ENCODE data around the gene KIAA0586. TPM values are rescaled to one million over a fixed set of nuclear protein-coding genes. Genes with fewer than 3 reads are reported as not detected.

The KIAA0586 gene
- total and polyA plus RNA-seq, 10 of the 15 experiments (the other 5 are each of a cell fraction or from before 2014, with no cell fraction given) = 7.1 to 27.6 (median 19.1) TPM

DNA sequence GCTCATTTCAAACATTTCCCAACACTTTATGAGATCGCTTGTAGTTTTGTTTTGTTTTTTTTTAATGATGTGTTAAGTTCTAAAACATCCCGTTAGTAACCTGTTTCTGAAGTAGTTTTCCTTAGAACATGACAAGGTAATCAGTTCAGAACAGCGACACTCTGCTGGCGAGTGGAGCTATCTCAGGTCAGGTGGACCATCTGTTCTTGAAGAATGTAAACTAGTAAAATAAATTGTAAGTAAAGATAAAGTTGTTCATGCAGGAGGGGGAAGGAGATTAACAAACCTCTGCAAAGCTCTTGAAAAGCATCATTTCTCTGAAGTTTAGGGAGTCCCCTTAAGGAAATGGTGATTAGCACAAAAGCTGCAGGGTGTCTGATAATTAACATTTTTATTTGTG is 138.3 kb downstream of the KIAA0586 start:
- ATAC-seq = no peak
- in situ Hi-C loops (cut with MboI) (no loop called here), intact Hi-C loops (cut with micrococcal nuclease; ENCODE audit: unreplicated experiment) (no loop called here)
- Histone ChIP-seq H3K27ac (ENCODE audit: control insufficient read depth, insufficient read depth) (no peak overlapping the region), H3K4me1 (ENCODE audit: control insufficient read depth, insufficient read depth, low read length) (no peaks in the 10 kb centered on the region), H3K36me3 (ENCODE audit: control insufficient read depth in 2 of 2, insufficient read depth in 2 of 2, low read length in 1 of 2) (no peaks in the 10 kb centered on the region), H3K4me3 (no peak overlapping the region), H3K79me2 (ENCODE audit: control insufficient read depth, insufficient read depth, low read length) (no peaks in the 10 kb centered on the region), H3K4me2 (ENCODE audit: control insufficient read depth, insufficient read depth) (no peak overlapping the region), H4K20me1 (ENCODE audit: control insufficient read depth, insufficient read depth) (no peaks in the 10 kb centered on the region), H3K9ac (ENCODE audit: control insufficient read depth, insufficient read depth, low read length) (no peak overlapping the region), H3K9me3 (replicated peaks; ENCODE audit: control insufficient read depth, insufficient read depth, low read length) (no peaks in the 10 kb centered on the region), H3K27me3 (replicated peaks in 1 of 2; ENCODE audit: control insufficient read depth in 2 of 2, insufficient read depth in 2 of 2, low read length in 1 of 2) (no peaks in the 10 kb centered on the region), H2AFZ (ENCODE audit: control insufficient read depth, low read depth, low read length) (no peak overlapping the region)
- FAIRE-seq = no peak
- 40% methylated on average over 4 of the region's 4 CpGs for WGBS (ENCODE audit: insufficient coverage, insufficient replicate concordance, low lambda C conversion rate, missing lambda C conversion rate)
- ChIA-PET RAD21 (ENCODE audit: unreplicated experiment) (no interaction called here), POLR2A (interaction anchor here (0.5 to 0.9 kb wide), 2 partner anchors 9 to 13 kb away, joined by 3 to 4 read pairs; no protein-coding TSS in a partner anchor), SMC1A (ENCODE audit: uncharacterized antibody, unreplicated experiment) (interaction anchor here (0.9 to 1.3 kb wide), 3 partner anchors 8 to 16 kb away, joined by 3 to 4 read pairs (median 4); no protein-coding TSS in a partner anchor), CTCF (no interaction called here)
- no TSS peak for BruUV-seq (replicated peaks)
- DNase-seq (ENCODE audit: low read depth, low spot score) = no peak
- TF ChIP-seq STAT3 (IDR thresholded peaks at IDR 0.05; ENCODE audit: low read depth, low read length) (no peak), RFX5 (IDR thresholded peaks at IDR 0.05; ENCODE audit: low read depth, low read length) (no peak), HCFC1 (IDR thresholded peaks at IDR 0.05; ENCODE audit: low read length) (no peak), MYC (IDR thresholded peaks at IDR 0.05; ENCODE audit: insufficient read depth, insufficient read length, insufficient replicate concordance, low read length, severe bottlenecking) (no peak), IKZF2 (IDR thresholded peaks at IDR 0.05) (no peak), POLR2AphosphoS2 (IDR thresholded peaks at IDR 0.05; ENCODE audit: low read depth, low read length) (no peak), SMAD5 (IDR thresholded peaks at IDR 0.05; ENCODE audit: low read depth) (no peak), CBX3 (IDR thresholded peaks at IDR 0.05; ENCODE audit: borderline replicate concordance, low read depth) (no peak), BACH1 (IDR thresholded peaks at IDR 0.05; ENCODE audit: borderline replicate concordance) (no peak), ZBED1 (IDR thresholded peaks at IDR 0.05; ENCODE audit: borderline replicate concordance) (no peak), FOS (IDR thresholded peaks at IDR 0.05; ENCODE audit: borderline replicate concordance, extremely low read depth, insufficient read length) (no peak), CHD4 (IDR thresholded peaks at IDR 0.05) (no peak), BMI1 (IDR thresholded peaks at IDR 0.05; ENCODE audit: borderline replicate concordance) (no peak), BHLHE40 (IDR thresholded peaks at IDR 0.05; ENCODE audit: borderline replicate concordance in 1 of 2, low read depth in 2 of 2, low read length in 1 of 2) (no peak)
- TF ChIP-seq, protein P1, sequence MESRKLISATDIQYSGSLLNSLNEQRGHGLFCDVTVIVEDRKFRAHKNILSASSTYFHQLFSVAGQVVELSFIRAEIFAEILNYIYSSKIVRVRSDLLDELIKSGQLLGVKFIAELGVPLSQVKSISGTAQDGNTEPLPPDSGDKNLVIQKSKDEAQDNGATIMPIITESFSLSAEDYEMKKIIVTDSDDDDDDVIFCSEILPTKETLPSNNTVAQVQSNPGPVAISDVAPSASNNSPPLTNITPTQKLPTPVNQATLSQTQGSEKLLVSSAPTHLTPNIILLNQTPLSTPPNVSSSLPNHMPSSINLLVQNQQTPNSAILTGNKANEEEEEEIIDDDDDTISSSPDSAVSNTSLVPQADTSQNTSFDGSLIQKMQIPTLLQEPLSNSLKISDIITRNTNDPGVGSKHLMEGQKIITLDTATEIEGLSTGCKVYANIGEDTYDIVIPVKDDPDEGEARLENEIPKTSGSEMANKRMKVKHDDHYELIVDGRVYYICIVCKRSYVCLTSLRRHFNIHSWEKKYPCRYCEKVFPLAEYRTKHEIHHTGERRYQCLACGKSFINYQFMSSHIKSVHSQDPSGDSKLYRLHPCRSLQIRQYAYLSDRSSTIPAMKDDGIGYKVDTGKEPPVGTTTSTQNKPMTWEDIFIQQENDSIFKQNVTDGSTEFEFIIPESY (IDR thresholded peaks at IDR 0.05) = no peak
- TF ChIP-seq, protein P2, sequence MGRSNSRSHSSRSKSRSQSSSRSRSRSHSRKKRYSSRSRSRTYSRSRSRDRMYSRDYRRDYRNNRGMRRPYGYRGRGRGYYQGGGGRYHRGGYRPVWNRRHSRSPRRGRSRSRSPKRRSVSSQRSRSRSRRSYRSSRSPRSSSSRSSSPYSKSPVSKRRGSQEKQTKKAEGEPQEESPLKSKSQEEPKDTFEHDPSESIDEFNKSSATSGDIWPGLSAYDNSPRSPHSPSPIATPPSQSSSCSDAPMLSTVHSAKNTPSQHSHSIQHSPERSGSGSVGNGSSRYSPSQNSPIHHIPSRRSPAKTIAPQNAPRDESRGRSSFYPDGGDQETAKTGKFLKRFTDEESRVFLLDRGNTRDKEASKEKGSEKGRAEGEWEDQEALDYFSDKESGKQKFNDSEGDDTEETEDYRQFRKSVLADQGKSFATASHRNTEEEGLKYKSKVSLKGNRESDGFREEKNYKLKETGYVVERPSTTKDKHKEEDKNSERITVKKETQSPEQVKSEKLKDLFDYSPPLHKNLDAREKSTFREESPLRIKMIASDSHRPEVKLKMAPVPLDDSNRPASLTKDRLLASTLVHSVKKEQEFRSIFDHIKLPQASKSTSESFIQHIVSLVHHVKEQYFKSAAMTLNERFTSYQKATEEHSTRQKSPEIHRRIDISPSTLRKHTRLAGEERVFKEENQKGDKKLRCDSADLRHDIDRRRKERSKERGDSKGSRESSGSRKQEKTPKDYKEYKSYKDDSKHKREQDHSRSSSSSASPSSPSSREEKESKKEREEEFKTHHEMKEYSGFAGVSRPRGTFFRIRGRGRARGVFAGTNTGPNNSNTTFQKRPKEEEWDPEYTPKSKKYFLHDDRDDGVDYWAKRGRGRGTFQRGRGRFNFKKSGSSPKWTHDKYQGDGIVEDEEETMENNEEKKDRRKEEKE (IDR thresholded peaks at IDR 0.05) = no peak
- TF ChIP-seq, protein P3, sequence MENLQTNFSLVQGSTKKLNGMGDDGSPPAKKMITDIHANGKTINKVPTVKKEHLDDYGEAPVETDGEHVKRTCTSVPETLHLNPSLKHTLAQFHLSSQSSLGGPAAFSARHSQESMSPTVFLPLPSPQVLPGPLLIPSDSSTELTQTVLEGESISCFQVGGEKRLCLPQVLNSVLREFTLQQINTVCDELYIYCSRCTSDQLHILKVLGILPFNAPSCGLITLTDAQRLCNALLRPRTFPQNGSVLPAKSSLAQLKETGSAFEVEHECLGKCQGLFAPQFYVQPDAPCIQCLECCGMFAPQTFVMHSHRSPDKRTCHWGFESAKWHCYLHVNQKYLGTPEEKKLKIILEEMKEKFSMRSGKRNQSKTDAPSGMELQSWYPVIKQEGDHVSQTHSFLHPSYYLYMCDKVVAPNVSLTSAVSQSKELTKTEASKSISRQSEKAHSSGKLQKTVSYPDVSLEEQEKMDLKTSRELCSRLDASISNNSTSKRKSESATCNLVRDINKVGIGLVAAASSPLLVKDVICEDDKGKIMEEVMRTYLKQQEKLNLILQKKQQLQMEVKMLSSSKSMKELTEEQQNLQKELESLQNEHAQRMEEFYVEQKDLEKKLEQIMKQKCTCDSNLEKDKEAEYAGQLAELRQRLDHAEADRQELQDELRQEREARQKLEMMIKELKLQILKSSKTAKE (IDR thresholded peaks at IDR 0.05; ENCODE audit: low read depth, poor library complexity, severe bottlenecking) = no peak

All from GM12878 (cell line).